OCI-LY3 (cell line): ENCODE data around the gene PLEKHA4.
A peak's percentile ranks its signal among the peaks of the same experiment; 100 is the strongest.

Experiments used
- H2AFZ ChIP-seq: fragments of 200-600, 300-600 bp; shearing (Covaris generic); 2 replicates; pipeline ENCODE4 v1.6.0; 2014; ENCODE audit warnings: antibody characterized with exemption, low read depth, low read length
- H3K27ac ChIP-seq: fragments of 200-600, 300-600 bp; sonication (generic); 2 replicates; pipeline ENCODE4 v1.5.1; 2014; ENCODE audit warnings: mild to moderate bottlenecking, low read length, moderate library complexity, mixed read lengths
- H3K27me3 ChIP-seq: fragments of 200-600, 300-600 bp; sonication (generic); 2 replicates; pipeline ENCODE4 v1.6.1; 2014; ENCODE audit warnings: low read depth, low read length, mixed read lengths
- H3K36me3 ChIP-seq: fragments of 200-600, 300-600 bp; sonication (generic); replicated peaks from 2 replicates; pipeline ENCODE3; 2014; ENCODE audit warnings: low read depth, low read length, mixed read lengths
- H3K4me1 ChIP-seq: fragments of 300-600, 200-600 bp; sonication (generic); 2 replicates; pipeline ENCODE4 v1.6.1; 2014; ENCODE audit warnings: low read length, mixed read lengths
- H3K4me2 ChIP-seq: fragments of 200-600, 300-600 bp; sonication (generic); 2 replicates; pipeline ENCODE4 v1.6.1; 2014; ENCODE audit warnings: low read length, mixed read lengths
- H3K4me3 ChIP-seq: fragments of 300-600, 200-600 bp; sonication (generic); 2 replicates; pipeline ENCODE4 v1.5.1; 2014; ENCODE audit warnings: antibody characterized with exemption, mild to moderate bottlenecking, low read length, moderate library complexity
- H3K79me2 ChIP-seq: fragments of 300-600, 200-600 bp; shearing (Covaris generic); 2 replicates; pipeline ENCODE4 v1.6.1; 2014; ENCODE audit warnings: mild to moderate bottlenecking, low read length, mixed read lengths
- H3K9ac ChIP-seq: fragments of 300-600, 200-600 bp; shearing (Covaris generic); 2 replicates; pipeline ENCODE4 v1.6.0; 2014; ENCODE audit warnings: mild to moderate bottlenecking, low read length, moderate library complexity
- H3K9me3 ChIP-seq: fragments of 200-600, 300-600 bp; shearing (Covaris generic); 2 replicates; pipeline ENCODE4 v1.6.1; 2014; ENCODE audit warnings: low read length, mixed read lengths; ENCODE audit not compliant: insufficient read depth
- H4K20me1 ChIP-seq: fragments of 200-600, 300-600 bp; sonication (generic); 2 replicates; pipeline ENCODE4 v1.6.1; 2016; ENCODE audit warnings: low read length, mixed read lengths; ENCODE audit not compliant: insufficient read depth
- EZH2phosphoT487 ChIP-seq: fragments of 200-600 bp; shearing (Covaris generic); IDR thresholded peaks from 2 replicates; pipeline ENCODE4 v1.6.1; 2018; ENCODE audit warnings: antibody characterized with exemption, mixed run types, low read depth
- TF ChIP-seq, protein P1 (sequence below): fragments of 200-600, 300-600 bp; sonication (generic); IDR thresholded peaks from 2 replicates; pipeline ENCODE4 v1.5.1; 2014; ENCODE audit warnings: antibody characterized with exemption, low read length, low read depth

Gene PLEKHA4

DNA sequence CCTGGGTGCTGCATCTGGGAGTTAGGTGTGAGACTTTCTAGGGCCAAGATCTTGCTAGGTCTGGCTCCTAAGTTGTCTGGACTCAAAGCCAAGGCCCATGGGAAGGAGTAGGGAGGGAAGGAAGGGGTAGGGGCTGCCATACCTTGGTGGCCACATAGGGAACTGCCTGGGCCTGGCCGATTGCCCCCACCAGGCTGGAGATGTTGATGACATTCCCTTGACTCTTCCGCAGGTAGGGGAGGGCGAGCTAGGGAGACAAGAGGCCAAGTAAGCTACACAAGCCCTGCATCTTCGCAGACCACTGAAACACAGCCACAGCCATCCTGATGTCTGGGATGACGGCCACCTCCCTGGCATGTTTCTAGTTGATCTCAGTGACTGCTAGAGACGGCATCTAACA, 53.5 kb downstream of the PLEKHA4 start:
- Histone ChIP-seq H3K79me2 (peaks cover 8% of the 10 kb centered on the region), H4K20me1 (no peaks in the 10 kb centered on the region), H3K27ac (no peak overlapping the region), H3K4me3 (no peak overlapping the region), H3K9ac (no peak overlapping the region), H3K9me3 (no peaks in the 10 kb centered on the region), H3K4me1 (peaks cover 11% of the 10 kb centered on the region), H3K4me2 (no peak overlapping the region), H2AFZ (no peak overlapping the region), H3K36me3 (no peaks in the 10 kb centered on the region), H3K27me3 (no peaks in the 10 kb centered on the region)
- TF ChIP-seq, protein P1, sequence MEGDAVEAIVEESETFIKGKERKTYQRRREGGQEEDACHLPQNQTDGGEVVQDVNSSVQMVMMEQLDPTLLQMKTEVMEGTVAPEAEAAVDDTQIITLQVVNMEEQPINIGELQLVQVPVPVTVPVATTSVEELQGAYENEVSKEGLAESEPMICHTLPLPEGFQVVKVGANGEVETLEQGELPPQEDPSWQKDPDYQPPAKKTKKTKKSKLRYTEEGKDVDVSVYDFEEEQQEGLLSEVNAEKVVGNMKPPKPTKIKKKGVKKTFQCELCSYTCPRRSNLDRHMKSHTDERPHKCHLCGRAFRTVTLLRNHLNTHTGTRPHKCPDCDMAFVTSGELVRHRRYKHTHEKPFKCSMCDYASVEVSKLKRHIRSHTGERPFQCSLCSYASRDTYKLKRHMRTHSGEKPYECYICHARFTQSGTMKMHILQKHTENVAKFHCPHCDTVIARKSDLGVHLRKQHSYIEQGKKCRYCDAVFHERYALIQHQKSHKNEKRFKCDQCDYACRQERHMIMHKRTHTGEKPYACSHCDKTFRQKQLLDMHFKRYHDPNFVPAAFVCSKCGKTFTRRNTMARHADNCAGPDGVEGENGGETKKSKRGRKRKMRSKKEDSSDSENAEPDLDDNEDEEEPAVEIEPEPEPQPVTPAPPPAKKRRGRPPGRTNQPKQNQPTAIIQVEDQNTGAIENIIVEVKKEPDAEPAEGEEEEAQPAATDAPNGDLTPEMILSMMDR: no peak
- TF ChIP-seq EZH2phosphoT487: no peak

DNA sequence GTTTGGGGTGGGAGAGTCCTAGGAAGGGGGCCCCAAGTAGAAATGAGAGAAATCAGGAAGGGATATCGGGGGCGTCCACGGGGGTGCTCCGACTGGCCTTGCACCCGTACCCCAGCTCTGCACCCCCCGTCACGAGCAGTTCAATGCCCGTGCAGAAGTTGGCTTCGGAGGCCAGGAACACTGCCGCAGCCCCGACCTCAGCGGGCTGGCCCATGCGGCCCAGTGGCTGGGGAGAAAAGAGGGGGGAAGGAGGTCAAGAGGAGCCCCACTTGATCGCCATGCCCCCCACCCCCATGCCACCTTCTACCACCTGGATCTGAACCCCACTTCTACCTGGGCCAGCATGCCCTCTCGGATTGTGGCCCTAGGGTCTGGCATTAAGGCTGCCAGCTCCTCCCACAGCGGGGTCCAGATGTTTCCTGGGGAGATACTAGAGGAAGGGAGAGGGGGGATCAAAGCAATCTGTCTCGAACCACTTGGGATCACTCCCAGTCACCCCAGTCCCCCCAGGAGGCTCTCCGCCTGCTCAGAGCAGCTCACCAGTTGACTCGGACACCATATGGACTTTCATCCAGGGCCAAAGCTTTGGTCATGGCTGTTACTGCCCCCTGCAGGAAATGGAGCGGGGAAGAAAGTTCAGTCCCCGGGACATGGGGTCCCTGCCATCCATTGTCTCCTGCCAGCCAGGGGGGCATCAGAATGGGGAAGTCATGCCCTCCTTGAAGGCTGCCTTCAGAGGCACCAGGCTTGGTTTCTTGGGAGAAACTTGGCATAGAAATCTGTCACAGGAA, 55.1 kb downstream of the PLEKHA4 start:
- Histone ChIP-seq H3K36me3 (no peaks in the 10 kb centered on the region), H3K4me1 (peaks cover 17% of the 10 kb centered on the region), H3K79me2 (peaks cover 19% of the 10 kb centered on the region), H3K9ac (no peak overlapping the region), H3K27me3 (no peaks in the 10 kb centered on the region), H3K4me3 (no peak overlapping the region), H3K27ac (no peak overlapping the region), H3K9me3 (no peaks in the 10 kb centered on the region), H3K4me2 (no peak overlapping the region), H4K20me1 (no peaks in the 10 kb centered on the region), H2AFZ (no peak overlapping the region)
- TF ChIP-seq, protein P1: peak; percentile 36
- TF ChIP-seq EZH2phosphoT487: no peak

DNA sequence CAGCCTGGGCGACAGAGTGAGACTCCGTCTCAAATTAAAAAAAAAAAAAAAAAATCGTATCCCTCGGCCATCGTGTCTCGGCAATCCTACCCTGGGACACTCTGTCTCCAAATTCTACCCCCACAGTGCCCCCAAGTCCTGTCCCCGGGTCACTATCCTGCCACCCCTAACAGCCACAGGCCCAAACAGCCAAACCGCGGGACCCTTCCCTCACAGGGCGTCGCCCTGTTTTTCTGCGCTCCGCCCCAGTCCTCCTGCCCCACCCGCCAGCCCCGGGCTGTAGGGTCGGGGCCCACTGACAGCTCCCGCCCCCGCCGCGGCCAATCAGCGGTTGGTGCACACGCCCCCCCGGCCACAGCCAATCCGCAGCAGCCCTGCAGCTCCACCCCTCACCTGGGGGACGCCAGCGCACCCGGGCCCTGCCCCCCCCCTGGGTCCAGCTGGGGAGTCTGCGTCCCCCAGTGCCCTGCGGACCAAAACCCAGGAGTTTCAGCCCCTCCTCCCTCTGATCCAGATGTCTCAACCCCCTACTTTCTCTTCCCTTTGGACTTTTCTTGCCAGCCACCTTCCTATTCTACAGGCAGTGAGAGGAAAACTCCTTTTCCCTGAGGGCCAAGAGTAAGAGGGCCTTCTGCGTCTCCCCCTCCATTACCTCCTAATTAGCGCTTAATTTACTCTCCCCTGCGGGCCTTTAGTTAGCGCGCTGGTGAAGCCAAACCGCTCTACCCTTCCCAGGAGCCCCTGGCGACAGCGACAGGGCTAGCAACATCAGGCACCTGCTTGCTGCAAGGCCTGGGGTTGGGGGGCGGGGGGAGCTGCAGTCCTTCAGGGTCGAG, 56.1 kb downstream of the PLEKHA4 start:
- Histone ChIP-seq H2AFZ (peak overlapping the region; percentile 44), H3K4me3 (peak overlapping the region; percentile 92), H3K4me1 (peaks cover 17% of the 10 kb centered on the region), H3K4me2 (peak overlapping the region; percentile 90), H4K20me1 (no peaks in the 10 kb centered on the region), H3K27ac (peak overlapping the region; percentile 40), H3K9me3 (no peaks in the 10 kb centered on the region), H3K79me2 (peaks cover 24% of the 10 kb centered on the region), H3K36me3 (no peaks in the 10 kb centered on the region), H3K27me3 (no peaks in the 10 kb centered on the region), H3K9ac (peak overlapping the region; percentile 38)
- TF ChIP-seq, protein P1: no peak
- no peak for TF ChIP-seq EZH2phosphoT487

DNA sequence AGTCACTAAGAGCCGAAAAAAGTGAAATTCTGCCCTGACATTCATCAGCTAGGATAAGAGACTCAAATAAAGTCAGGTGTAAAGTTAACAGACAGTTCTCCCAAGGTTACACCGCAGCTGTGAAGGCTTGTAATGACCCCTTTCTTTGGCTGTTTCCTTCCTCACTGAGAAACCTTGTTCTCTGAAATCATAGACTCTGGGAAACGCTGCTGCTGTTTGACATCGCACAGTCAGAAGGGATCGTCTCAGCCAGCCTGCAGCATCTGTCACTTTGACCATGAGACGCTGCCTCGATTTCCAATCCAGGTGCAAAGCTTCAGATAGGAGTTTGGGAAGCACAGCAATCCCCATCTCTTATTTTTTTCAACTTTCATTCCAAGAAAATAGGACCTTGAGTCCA, 58.3 kb downstream of the PLEKHA4 start:
- peaks cover 17% of the 10 kb centered on the region for H3K4me1 ChIP-seq
- H3K79me2 ChIP-seq: peaks cover 24% of the 10 kb centered on the region
- peak overlapping the region; percentile 92 for H3K4me3 ChIP-seq
- H3K9me3 ChIP-seq: no peaks in the 10 kb centered on the region
- TF ChIP-seq, protein P1: no peak
- TF ChIP-seq EZH2phosphoT487: no peak
- H3K9ac ChIP-seq: peak overlapping the region; percentile 91
- H3K27me3 ChIP-seq: no peaks in the 10 kb centered on the region
- H3K36me3 ChIP-seq: peaks cover 5% of the 10 kb centered on the region
- H4K20me1 ChIP-seq: no peaks in the 10 kb centered on the region
- H3K27ac ChIP-seq: peak overlapping the region; percentile 34
- peak overlapping the region; percentile 90 for H3K4me2 ChIP-seq
- H2AFZ ChIP-seq: peak overlapping the region; percentile 54
